K562 (cell line): ENCODE measurements around the gene TRIP10. TPM values are rescaled to one million over a fixed set of nuclear protein-coding genes. Genes with fewer than 3 reads are reported as not detected.

Experiments used
- CBX2 ChIP-seq: fragments of 200-600 bp; sonication (generic); IDR thresholded peaks from one replicate; pipeline ENCODE4 v1.6.1; 2012; ENCODE audit warnings: mild to moderate bottlenecking, low read length, inconsistent platforms; ENCODE audit not compliant: insufficient read depth, poor library complexity, severe bottlenecking
- ELF2 ChIP-seq: fragments of 250-450 bp; sonication (Bioruptor Pico); IDR thresholded peaks from 2 replicates; pipeline ENCODE4 v1.5.0; 2021; ENCODE audit warnings: mild to moderate bottlenecking
- ELF4 ChIP-seq: fragments of 450-650 bp; formaldehyde crosslinking; IDR thresholded peaks from 2 replicates; pipeline ENCODE4 v1.4.0; 2022; ENCODE audit warnings: missing genetic modification characterization
- HMGN3 ChIP-seq: IDR thresholded peaks from 2 replicates; pipeline ENCODE4 v1.6.1; 2011; ENCODE audit warnings: borderline replicate concordance, low read depth, mild to moderate bottlenecking, mixed read lengths, low read length; ENCODE audit not compliant: insufficient read length; ENCODE audit errors: extremely low read depth
- HOXB6 ChIP-seq: fragments of 250-450 bp; sonication (Bioruptor Pico); IDR thresholded peaks from 2 replicates; pipeline ENCODE4 v1.5.1; 2022; ENCODE audit warnings: mild to moderate bottlenecking, borderline replicate concordance
- NFE2L1 ChIP-seq: fragments of 450-650 bp; IDR thresholded peaks from 2 replicates; pipeline ENCODE4 v1.6.1; 2016; ENCODE audit warnings: missing genetic modification characterization, low read depth, mild to moderate bottlenecking, missing compliant biosample characterization, moderate library complexity, borderline replicate concordance
- NFIC ChIP-seq: fragments of 450-650 bp; IDR thresholded peaks from 2 replicates; pipeline ENCODE4 v1.6.1; 2017; ENCODE audit warnings: mild to moderate bottlenecking, inconsistent platforms
- NR1H2 ChIP-seq: sonication (generic); formaldehyde crosslinking; IDR thresholded peaks from 2 replicates; pipeline ENCODE4 v1.4.0; 2020; ENCODE audit warnings: mild to moderate bottlenecking, missing genetic modification reagents
- PCBP2 ChIP-seq: fragments of 200-400 bp; formaldehyde crosslinking; IDR thresholded peaks from 2 replicates; pipeline ENCODE4 v1.6.1; 2018; ENCODE audit warnings: low read length, low read depth, mild to moderate bottlenecking, moderate library complexity; ENCODE audit not compliant: poor library complexity, severe bottlenecking
- POLR2G ChIP-seq: fragments of 200-400 bp; formaldehyde crosslinking; IDR thresholded peaks from 2 replicates; pipeline ENCODE4 v1.6.1; 2017; ENCODE audit warnings: low read depth, mild to moderate bottlenecking, antibody characterized with exemption, low read length, moderate library complexity
- RAD51 ChIP-seq: fragments of 450-650 bp; IDR thresholded peaks from 2 replicates; pipeline ENCODE4 v1.7.1; 2016; ENCODE audit warnings: low read depth, mild to moderate bottlenecking, borderline replicate concordance
- RBM15 ChIP-seq: fragments of 200-400 bp; formaldehyde crosslinking; IDR thresholded peaks from 2 replicates; pipeline ENCODE4 v1.6.1; 2018; ENCODE audit warnings: mild to moderate bottlenecking, low read length, moderate library complexity; ENCODE audit not compliant: insufficient read depth
- SAP30 ChIP-seq: fragments of 200-600 bp; sonication (generic); IDR thresholded peaks from 2 replicates; pipeline ENCODE4 v1.6.1; 2012; ENCODE audit warnings: borderline replicate concordance, low read depth, mild to moderate bottlenecking, moderate library complexity, low read length, control low read depth, inconsistent platforms; ENCODE audit not compliant: insufficient read depth, poor library complexity, severe bottlenecking
- TEAD1 ChIP-seq, 2 experiments: fragments of 450-650 bp in 1 of 2; sonication (generic) in 1 of 2; formaldehyde crosslinking; IDR thresholded peaks; 2 replicates each; pipeline versions ENCODE4 v1.4.0 to v1.8.0; 2020 to 2022; ENCODE audit warnings: mild to moderate bottlenecking in 2 of 2, missing genetic modification reagents in 1 of 2
- polyA plus RNA-seq, 8 experiments: library from polyadenylated mRNA; depleted of rRNA in 4 of 8; stranded (reverse) in 5 of 8; unstranded in 3 of 8; fragments of >200 nt; fragmentation: Nextera tagmentation in 2 of 8; fragmentation: Illumina TruSeq in 1 of 8; extraction: Ambion mirVana in 2 of 8; extraction: Trizol in 1 of 8; gene quantifications; 2 replicates each; pipeline versions ENCODE4 v1.2.1 to v1.2.3, GENCODE V29; 2011 to 2014; ENCODE audit warnings: inconsistent platforms in 1 of 8, missing spikeins in 1 of 8
- total RNA-seq, 7 experiments: library from RNA; depleted of rRNA in 6 of 7; stranded (reverse); fragments of >200 nt in 6 of 7; fragmentation: Illumina TruSeq in 2 of 7; extraction: Trizol in 2 of 7; gene quantifications; 2 replicates each; pipeline versions ENCODE4 v1.2.1 to v1.2.3, GENCODE V29; 2011 to 2021; ENCODE audit warnings: low replicate concordance in 1 of 7
- TF ChIP-seq, protein P1 (sequence below), 2 experiments: fragments of 450-650 bp in 1 of 2; sonication (generic) in 1 of 2; formaldehyde crosslinking in 1 of 2; IDR thresholded peaks in 1 of 2; conservative IDR thresholded peaks in 1 of 2; 2 replicates each; pipeline versions ENCODE4 v1.6.1 to v1.8.1; 2016 to 2023; ENCODE audit warnings: mild to moderate bottlenecking in 2 of 2, moderate library complexity in 2 of 2, inconsistent platforms in 1 of 2, missing genetic modification reagents in 1 of 2
- TF ChIP-seq, protein P2 (sequence below): fragments of 450-650 bp; conservative IDR thresholded peaks from 2 replicates; pipeline ENCODE4 v1.6.1; 2016; ENCODE audit warnings: missing genetic modification characterization, low read depth, mild to moderate bottlenecking, control low read depth, missing compliant biosample characterization
- TF ChIP-seq, protein P3 (sequence below): fragments of 250-450 bp; sonication (Bioruptor Pico); IDR thresholded peaks from 2 replicates; pipeline ENCODE4 v1.4.0; 2020

TRIP10 gene
- total and polyA plus RNA-seq, 9 of the 15 experiments (the other 6 are each of a cell fraction or from before 2014, with no cell fraction given), result 1.2 to 66.8 (median 36.1) TPM

DNA sequence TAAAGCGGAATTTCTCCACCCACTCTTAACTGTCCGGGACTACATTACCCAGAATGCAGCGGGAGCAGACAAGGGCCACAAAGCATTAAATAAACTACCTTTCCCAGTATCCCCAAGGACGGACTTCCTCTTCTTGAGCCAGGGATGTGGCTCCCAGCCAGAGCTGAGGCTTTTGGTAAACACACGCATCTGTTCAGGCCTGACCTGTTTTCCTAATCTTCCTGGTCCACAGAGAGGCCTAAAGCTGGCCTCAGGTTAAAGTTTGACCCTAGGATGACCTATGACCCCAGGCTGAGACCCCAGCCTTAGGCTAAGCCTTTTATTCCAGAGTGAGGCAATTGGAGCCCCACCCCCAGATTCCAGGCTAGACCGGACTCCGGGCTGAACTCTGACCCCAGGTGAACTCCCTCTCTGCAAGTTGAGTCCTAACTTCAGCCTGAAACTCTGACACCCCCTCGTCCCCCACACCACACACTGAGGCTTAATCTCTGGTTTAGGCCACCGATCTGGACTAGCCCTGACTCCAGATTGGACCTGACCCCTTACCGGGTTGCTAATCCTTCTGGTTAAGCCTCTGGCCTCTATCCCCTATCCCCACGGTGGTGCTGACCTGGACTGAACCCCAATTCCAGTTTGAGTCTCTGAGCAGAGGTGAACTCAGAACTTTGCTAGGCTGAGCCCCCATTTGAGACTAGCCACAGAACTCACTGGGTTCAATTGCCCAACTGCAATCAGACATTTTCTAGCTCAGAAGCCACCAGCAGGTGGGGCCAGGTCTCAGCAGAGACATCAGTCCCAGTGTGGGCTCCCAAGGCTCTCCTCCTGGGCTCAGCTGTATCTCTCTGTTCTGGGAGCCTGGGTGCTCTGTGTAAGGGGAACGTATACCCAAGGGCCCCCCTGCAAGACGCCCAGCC, 1.4 kb upstream of the TRIP10 start (continued):
- TF ChIP-seq HOXB6, result no peak
- TF ChIP-seq RAD51, result no peak
- TF ChIP-seq NFIC, result peak; percentile 97
- TF ChIP-seq HMGN3, result no peak
- TF ChIP-seq, protein P1, sequence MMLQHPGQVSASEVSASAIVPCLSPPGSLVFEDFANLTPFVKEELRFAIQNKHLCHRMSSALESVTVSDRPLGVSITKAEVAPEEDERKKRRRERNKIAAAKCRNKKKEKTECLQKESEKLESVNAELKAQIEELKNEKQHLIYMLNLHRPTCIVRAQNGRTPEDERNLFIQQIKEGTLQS (IDR thresholded peaks at IDR 0.05), result no peak
- TF ChIP-seq, protein P1 (CRISPR knock-in tag; conservative IDR thresholded peaks at IDR 0.05), result no peak
- no peak for TF ChIP-seq POLR2G
- no peak for TF ChIP-seq SAP30
- TF ChIP-seq NR1H2 (CRISPR knock-in tag), result 0 out of 2 replicates have a peak, but pooled peaks have one; percentile 59
- no peak for TF ChIP-seq CBX2
- TF ChIP-seq RBM15, result no peak
- TF ChIP-seq, protein P2, sequence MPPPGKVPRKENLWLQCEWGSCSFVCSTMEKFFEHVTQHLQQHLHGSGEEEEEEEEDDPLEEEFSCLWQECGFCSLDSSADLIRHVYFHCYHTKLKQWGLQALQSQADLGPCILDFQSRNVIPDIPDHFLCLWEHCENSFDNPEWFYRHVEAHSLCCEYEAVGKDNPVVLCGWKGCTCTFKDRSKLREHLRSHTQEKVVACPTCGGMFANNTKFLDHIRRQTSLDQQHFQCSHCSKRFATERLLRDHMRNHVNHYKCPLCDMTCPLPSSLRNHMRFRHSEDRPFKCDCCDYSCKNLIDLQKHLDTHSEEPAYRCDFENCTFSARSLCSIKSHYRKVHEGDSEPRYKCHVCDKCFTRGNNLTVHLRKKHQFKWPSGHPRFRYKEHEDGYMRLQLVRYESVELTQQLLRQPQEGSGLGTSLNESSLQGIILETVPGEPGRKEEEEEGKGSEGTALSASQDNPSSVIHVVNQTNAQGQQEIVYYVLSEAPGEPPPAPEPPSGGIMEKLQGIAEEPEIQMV, result no peak
- no peak; the same call in 1 of the 2 replicates for TF ChIP-seq ELF4
- TF ChIP-seq TEAD1 (CRISPR knock-in tag; IDR thresholded peaks at IDR 0.05), result peak; percentile 63 to 75; a peak in 3 of 4 replicates
- no peak for TF ChIP-seq NFE2L1
- TF ChIP-seq, protein P3, sequence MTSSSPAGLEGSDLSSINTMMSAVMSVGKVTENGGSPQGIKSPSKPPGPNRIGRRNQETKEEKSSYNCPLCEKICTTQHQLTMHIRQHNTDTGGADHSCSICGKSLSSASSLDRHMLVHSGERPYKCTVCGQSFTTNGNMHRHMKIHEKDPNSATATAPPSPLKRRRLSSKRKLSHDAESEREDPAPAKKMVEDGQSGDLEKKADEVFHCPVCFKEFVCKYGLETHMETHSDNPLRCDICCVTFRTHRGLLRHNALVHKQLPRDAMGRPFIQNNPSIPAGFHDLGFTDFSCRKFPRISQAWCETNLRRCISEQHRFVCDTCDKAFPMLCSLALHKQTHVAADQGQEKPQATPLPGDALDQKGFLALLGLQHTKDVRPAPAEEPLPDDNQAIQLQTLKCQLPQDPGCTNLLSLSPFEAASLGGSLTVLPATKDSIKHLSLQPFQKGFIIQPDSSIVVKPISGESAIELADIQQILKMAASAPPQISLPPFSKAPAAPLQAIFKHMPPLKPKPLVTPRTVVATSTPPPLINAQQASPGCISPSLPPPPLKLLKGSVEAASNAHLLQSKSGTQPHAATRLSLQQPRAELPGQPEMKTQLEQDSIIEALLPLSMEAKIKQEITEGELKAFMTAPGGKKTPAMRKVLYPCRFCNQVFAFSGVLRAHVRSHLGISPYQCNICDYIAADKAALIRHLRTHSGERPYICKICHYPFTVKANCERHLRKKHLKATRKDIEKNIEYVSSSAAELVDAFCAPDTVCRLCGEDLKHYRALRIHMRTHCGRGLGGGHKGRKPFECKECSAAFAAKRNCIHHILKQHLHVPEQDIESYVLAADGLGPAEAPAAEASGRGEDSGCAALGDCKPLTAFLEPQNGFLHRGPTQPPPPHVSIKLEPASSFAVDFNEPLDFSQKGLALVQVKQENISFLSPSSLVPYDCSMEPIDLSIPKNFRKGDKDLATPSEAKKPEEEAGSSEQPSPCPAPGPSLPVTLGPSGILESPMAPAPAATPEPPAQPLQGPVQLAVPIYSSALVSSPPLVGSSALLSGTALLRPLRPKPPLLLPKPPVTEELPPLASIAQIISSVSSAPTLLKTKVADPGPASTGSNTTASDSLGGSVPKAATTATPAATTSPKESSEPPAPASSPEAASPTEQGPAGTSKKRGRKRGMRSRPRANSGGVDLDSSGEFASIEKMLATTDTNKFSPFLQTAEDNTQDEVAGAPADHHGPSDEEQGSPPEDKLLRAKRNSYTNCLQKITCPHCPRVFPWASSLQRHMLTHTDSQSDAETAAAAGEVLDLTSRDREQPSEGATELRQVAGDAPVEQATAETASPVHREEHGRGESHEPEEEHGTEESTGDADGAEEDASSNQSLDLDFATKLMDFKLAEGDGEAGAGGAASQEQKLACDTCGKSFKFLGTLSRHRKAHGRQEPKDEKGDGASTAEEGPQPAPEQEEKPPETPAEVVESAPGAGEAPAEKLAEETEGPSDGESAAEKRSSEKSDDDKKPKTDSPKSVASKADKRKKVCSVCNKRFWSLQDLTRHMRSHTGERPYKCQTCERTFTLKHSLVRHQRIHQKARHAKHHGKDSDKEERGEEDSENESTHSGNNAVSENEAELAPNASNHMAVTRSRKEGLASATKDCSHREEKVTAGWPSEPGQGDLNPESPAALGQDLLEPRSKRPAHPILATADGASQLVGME, result peak; percentile 36; the same call in 1 of the 2 replicates
- TF ChIP-seq PCBP2, result no peak
- TF ChIP-seq ELF2 (CRISPR knock-in tag), result no peak
